GM18499 (cell line): ENCODE results near the gene TTC23.
"Not testable (repeated sequence)": the region's sequence is repeated elsewhere in the genome, so short reads cannot be mapped to it uniquely, and the experiment has no call there.

ENCODE experiments used
- ATAC-seq: cut with Tn5 transposase; IDR thresholded peaks from one replicate; pipeline ENCODE4 v1.9.1; 2021; ENCODE audit warnings: moderate number of reproducible peaks; ENCODE audit not compliant: insufficient read depth, unreplicated experiment

Gene TTC23

GRCh38 chr15:99209326-99209725 lies 40.1 kb downstream of the TTC23 start:
- ATAC-seq, result no peak

GRCh38 chr15:99207672-99208071 lies 41.7 kb downstream of the TTC23 start:
- no peak for ATAC-seq

- no peak for ATAC-seq
These were observed 47.2 kb downstream of the TTC23 start for GRCh38 chr15:99202176-99202552.

GRCh38 chr15:99201408-99202175 lies 47.8 kb downstream of the TTC23 start:
- ATAC-seq, result no peak

- no peak for ATAC-seq
These were observed 51.5 kb downstream of the TTC23 start for GRCh38 chr15:99197856-99198255.

- not testable (repeated sequence) for ATAC-seq
These were observed 57.2 kb downstream of the TTC23 start for GRCh38 chr15:99192181-99192580.

- ATAC-seq, result no peak
These were observed 61.4 kb downstream of the TTC23 start for GRCh38 chr15:99187936-99188335.

GRCh38 chr15:99185414-99186130 lies 63.8 kb downstream of the TTC23 start:
- ATAC-seq, result no peak

- no peak for ATAC-seq
These were observed 66.6 kb downstream of the TTC23 start for GRCh38 chr15:99182791-99183190.

- ATAC-seq, result no peak
These were observed 67.8 kb downstream of the TTC23 start for GRCh38 chr15:99181545-99181971.

- no peak for ATAC-seq
These were observed 68.4 kb downstream of the TTC23 start for GRCh38 chr15:99180964-99181306.

- ATAC-seq, result no peak
These were observed 69.1 kb downstream of the TTC23 start for GRCh38 chr15:99180086-99180963.

- no peak for ATAC-seq
These were observed 71.7 kb downstream of the TTC23 start for GRCh38 chr15:99177679-99178078.

GRCh38 chr15:99176757-99177156 lies 72.6 kb downstream of the TTC23 start:
- no peak for ATAC-seq

- no peak for ATAC-seq
These were observed 74.6 kb downstream of the TTC23 start for GRCh38 chr15:99174567-99175395.

GRCh38 chr15:99172989-99173388 lies 76.4 kb downstream of the TTC23 start:
- no peak for ATAC-seq

GRCh38 chr15:99172171-99172570 lies 77.2 kb downstream of the TTC23 start:
- ATAC-seq, result no peak

- ATAC-seq, result no peak
These were observed 78.8 kb downstream of the TTC23 start for GRCh38 chr15:99170476-99171065.

- ATAC-seq, result no peak
These were observed 79.5 kb downstream of the TTC23 start for GRCh38 chr15:99169769-99170311.
